OCI-LY7 (cell line): ENCODE data around the gene LRRTM3. TPM values are rescaled to one million over a fixed set of nuclear protein-coding genes. Genes with fewer than 3 reads are reported as not detected.

Experiments
- BruUV-seq: library from RNA; stranded (reverse); fragments of 400-500 nt; replicated peaks from 2 replicates; lab custom pipeline; 2021; lab: Mats Ljungman, UMichigan
- CTCF ChIA-PET: fragments of 300-600 bp; sonication (Branson Sonifier 250); formaldehyde crosslinking; loops from one replicate; lab custom pipeline; 2022; ENCODE audit warnings: antibody characterized with exemption; ENCODE audit not compliant: unreplicated experiment; lab: Charles Lee
- POLR2A ChIA-PET: fragments of 300-600 bp; sonication (Branson Sonifier 250); formaldehyde crosslinking; loops from one replicate; lab custom pipeline; 2022; ENCODE audit warnings: antibody characterized with exemption; lab: Charles Lee
- DNase-seq: peaks from one replicate; pipeline ENCODE4 v3.0.0-alpha.2; 2015; ENCODE audit warnings: low spot score
- H2AFZ ChIP-seq: fragments of 200-600 bp; sonication (generic), shearing (Covaris generic); 2 replicates; pipeline ENCODE4 v1.6.1; 2014; ENCODE audit warnings: mild to moderate bottlenecking, antibody characterized with exemption, low read length, moderate library complexity
- H3K27ac ChIP-seq: fragments of 200-600 bp; sonication (generic); 2 replicates; pipeline ENCODE4 v1.5.1; 2014; ENCODE audit warnings: mixed run types, low read depth, mild to moderate bottlenecking, moderate library complexity, low read length, inconsistent platforms; ENCODE audit not compliant: poor library complexity, severe bottlenecking
- H3K36me3 ChIP-seq: fragments of 200-600 bp; sonication (generic); 2 replicates; pipeline ENCODE4 v1.6.1; 2014; ENCODE audit warnings: mild to moderate bottlenecking, antibody characterized with exemption, low read length, moderate library complexity, mixed read lengths; ENCODE audit not compliant: insufficient read depth
- H3K4me1 ChIP-seq: fragments of 200-600 bp; sonication (generic); 2 replicates; pipeline ENCODE4 v1.5.1; 2014; ENCODE audit warnings: mild to moderate bottlenecking, low read length; ENCODE audit not compliant: insufficient read depth, poor library complexity, severe bottlenecking
- H3K4me2 ChIP-seq: fragments of 200-600 bp; sonication (generic); 2 replicates; pipeline ENCODE4 v1.6.1; 2014; ENCODE audit warnings: mild to moderate bottlenecking, low read length
- H3K4me3 ChIP-seq: fragments of 200-600 bp; sonication (generic); 2 replicates; pipeline ENCODE4 v1.5.1; 2014; ENCODE audit warnings: mild to moderate bottlenecking, low read depth, low read length; ENCODE audit not compliant: poor library complexity, severe bottlenecking
- H3K79me2 ChIP-seq: fragments of 200-600 bp; sonication (generic); 2 replicates; pipeline ENCODE4 v1.6.1; 2016; ENCODE audit warnings: low read depth, mild to moderate bottlenecking, low read length, moderate library complexity, mixed read lengths; ENCODE audit not compliant: insufficient read depth
- H3K9me2 ChIP-seq: fragments of 200-600 bp; sonication (generic); 2 replicates; pipeline ENCODE4 v1.6.1; 2016; ENCODE audit warnings: mild to moderate bottlenecking, low read length, mixed read lengths; ENCODE audit not compliant: insufficient read depth
- H3K9me3 ChIP-seq: fragments of 200-600 bp; sonication (generic); 2 replicates; pipeline ENCODE4 v1.6.1; 2014; ENCODE audit warnings: mild to moderate bottlenecking, mixed run types, low read length, mixed read lengths
- H4K20me1 ChIP-seq: fragments of 200-600 bp; sonication (generic); 2 replicates; pipeline ENCODE4 v1.6.1; 2014; ENCODE audit warnings: mild to moderate bottlenecking, antibody characterized with exemption, low read length, moderate library complexity, mixed read lengths; ENCODE audit not compliant: insufficient read depth
- CTCF ChIP-seq: fragments of 200-600 bp; sonication (generic); conservative IDR thresholded peaks from 2 replicates; pipeline ENCODE4 v1.5.1; 2014; ENCODE audit warnings: mild to moderate bottlenecking, antibody characterized with exemption, low read length, moderate library complexity, mixed read lengths
- EZH2phosphoT487 ChIP-seq: fragments of 200-600 bp; sonication (generic); IDR thresholded peaks from 2 replicates; pipeline ENCODE4 v1.6.1; 2018; ENCODE audit warnings: low read depth, borderline replicate concordance, mild to moderate bottlenecking, mixed run types, antibody characterized with exemption, low read length, moderate library complexity, mixed read lengths
- intact Hi-C: fragments of 100-400 bp; cut with micrococcal nuclease; formaldehyde crosslinking; loops from one replicate; pipeline ENCODE4 v1.10.0; 2022; ENCODE audit not compliant: unreplicated experiment
- total RNA-seq, 2 experiments: library from RNA; depleted of rRNA in 1 of 2; stranded (reverse); fragments of >200 nt in 1 of 2; shearing (Covaris generic) in 1 of 2; gene quantifications; 2 replicates each; pipeline ENCODE4 v1.2.3, GENCODE V29; 2014 to 2022

The LRRTM3 gene
- total RNA-seq, 2 experiments from 2014 or later = not detected

GRCh38 chr10:66983475-66983818 is 57.6 kb downstream of the LRRTM3 start:
- BruUV-seq = no TSS peak
- H2AFZ ChIP-seq = no peak overlapping the region
- TF ChIP-seq EZH2phosphoT487 (no peak), CTCF (no peak)
- no peak overlapping the region for H3K4me2 ChIP-seq
- H3K4me1 ChIP-seq = no peaks in the 10 kb centered on the region
- no peaks in the 10 kb centered on the region for H3K79me2 ChIP-seq
- H3K9me3 ChIP-seq = no peaks in the 10 kb centered on the region
- ChIA-PET POLR2A (interaction anchor here (0.9 kb wide), 1 partner anchor 12 kb away, joined by 3 read pairs; no protein-coding TSS in a partner anchor), CTCF (no interaction called here)
- no peak overlapping the region for H3K4me3 ChIP-seq
- no peaks in the 10 kb centered on the region for H4K20me1 ChIP-seq
- intact Hi-C loops = no loop called here
- DNase-seq = no peak
- H3K9me2 ChIP-seq = no peaks in the 10 kb centered on the region
- H3K36me3 ChIP-seq = no peaks in the 10 kb centered on the region
- no peak overlapping the region for H3K27ac ChIP-seq

- Histone ChIP-seq H3K4me3 (no peak overlapping the region), H3K27ac (no peak overlapping the region), H3K4me2 (no peak overlapping the region), H4K20me1 (no peaks in the 10 kb centered on the region), H3K9me2 (no peaks in the 10 kb centered on the region), H2AFZ (no peak overlapping the region), H3K9me3 (no peaks in the 10 kb centered on the region), H3K4me1 (no peaks in the 10 kb centered on the region), H3K36me3 (no peaks in the 10 kb centered on the region), H3K79me2 (no peaks in the 10 kb centered on the region)
- no peak for DNase-seq
- TF ChIP-seq EZH2phosphoT487 (no peak), CTCF (no peak)
- intact Hi-C loops = no loop called here
- ChIA-PET CTCF (no interaction called here), POLR2A (no interaction called here)
- no TSS peak for BruUV-seq
These were observed 64.5 kb downstream of the LRRTM3 start for GRCh38 chr10:66990143-66990830.

GRCh38 chr10:66996996-66997395 is 71.2 kb downstream of the LRRTM3 start:
- intact Hi-C loops = no loop called here
- TF ChIP-seq EZH2phosphoT487 (no peak), CTCF (no peak)

More at GRCh38 chr10:66996996-66997395, 71.2 kb downstream of the LRRTM3 start:
- no peaks in the 10 kb centered on the region for H3K9me3 ChIP-seq
- no peaks in the 10 kb centered on the region for H3K36me3 ChIP-seq
- no peak for DNase-seq
- ChIA-PET CTCF (no interaction called here), POLR2A (no interaction called here)
- H3K9me2 ChIP-seq = no peaks in the 10 kb centered on the region
- no TSS peak for BruUV-seq
- H2AFZ ChIP-seq = no peak overlapping the region
- no peaks in the 10 kb centered on the region for H3K79me2 ChIP-seq
- no peak overlapping the region for H3K4me2 ChIP-seq
- H3K4me1 ChIP-seq = no peaks in the 10 kb centered on the region
- no peak overlapping the region for H3K27ac ChIP-seq
- H4K20me1 ChIP-seq = no peaks in the 10 kb centered on the region
- no peak overlapping the region for H3K4me3 ChIP-seq
